Aorta (tissue), 5 donors: Measurements from ENCODE around the gene LMO4. TPM values are rescaled to one million over a fixed set of nuclear protein-coding genes. Genes with fewer than 3 reads are reported as not detected.

ENCODE experiments used
- ATAC-seq: fragments of 200-7000 bp; cut with Tn5 transposase; one replicate; pipeline ENCODE4 v1.9.1; 2022; ENCODE audit warnings: moderate library complexity; ENCODE audit not compliant: low FRiP score
- DNase-seq, 2 donors: peaks; one replicate each; pipeline ENCODE4 v3.0.0-alpha.2; 2020
- H3K27ac ChIP-seq, 2 donors: one replicate each; pipeline ENCODE4 v1.5.1; 2013; ENCODE audit warnings: low read length in 2 of 2, mild to moderate bottlenecking in 2 of 2, moderate library complexity in 2 of 2, control low read depth in 1 of 2, inconsistent platforms in 1 of 2, low read depth in 1 of 2
- H3K27me3 ChIP-seq, 2 donors: one replicate each; pipeline ENCODE4 v1.6.1; 2013; ENCODE audit warnings: control low read depth in 1 of 2, low read length in 1 of 2, mild to moderate bottlenecking in 1 of 2, moderate library complexity in 1 of 2; ENCODE audit not compliant: insufficient read depth in 2 of 2, control insufficient read depth in 1 of 2
- H3K36me3 ChIP-seq, 2 donors: one replicate each; pipeline ENCODE4 v1.6.1; 2013; ENCODE audit warnings: control low read depth in 1 of 2, low read length in 1 of 2, mild to moderate bottlenecking in 1 of 2; ENCODE audit not compliant: insufficient read depth in 2 of 2, control insufficient read depth in 1 of 2
- H3K4me1 ChIP-seq, 2 donors: one replicate each; pipeline ENCODE4 v1.6.1; 2013; ENCODE audit warnings: low read length in 2 of 2, control low read depth in 1 of 2, mild to moderate bottlenecking in 1 of 2, moderate library complexity in 1 of 2; ENCODE audit not compliant: insufficient read depth in 2 of 2, control insufficient read depth in 1 of 2
- H3K4me3 ChIP-seq, 2 donors: one replicate each; pipeline ENCODE4 v1.5.1; 2013; ENCODE audit warnings: low read length in 2 of 2, control low read depth in 1 of 2, mild to moderate bottlenecking in 1 of 2
- H3K9me3 ChIP-seq: one replicate; pipeline ENCODE4 v1.6.1; 2013; ENCODE audit warnings: mild to moderate bottlenecking, low read length; ENCODE audit not compliant: control insufficient read depth
- WGBS, 2 donors: extraction: QIAGEN DNeasy Blood & Tissue Kit; methylation state at CpG; one replicate each; pipeline ENCODE4 v1.1.7; 2013; 5-methylcytosine and 5-hydroxymethylcytosine counted together
- intact Hi-C, 2 donors: fragments of 100-400 bp; cut with DNase I; formaldehyde crosslinking; loops; one replicate each; pipeline versions ENCODE4 v1.14.2 to v1.15.0; 2022
- polyA plus RNA-seq, 2 donors: library from polyadenylated mRNA; stranded (reverse); fragments of 200-250 nt; gene quantifications; one replicate each; pipeline ENCODE4 v1.2.3, GENCODE V29; 2013
- total RNA-seq, 2 donors: library from RNA; stranded (reverse); fragmentation: NEBNext Ultra II Directional; extraction: Animal tissue kit (Norgen Biotek cat#: 25700); gene quantifications; one replicate each; pipeline ENCODE4 v1.2.1, GENCODE V29; 2021
- donor health status: healthy with polysubstance abuse.
- donor health status: Bipolar disorder and iron deficiency.
- donor health status: DM: no; HTN: no; CAD: no.
- donor health status: DM: no; HTN: no; CAD: no.
- donor health status: DM: yes; HTN: yes; CAD: no.

Gene LMO4
- total and polyA plus RNA-seq, 4 donors = 42.5 to 51.8 (median 48.1) TPM

DNA sequence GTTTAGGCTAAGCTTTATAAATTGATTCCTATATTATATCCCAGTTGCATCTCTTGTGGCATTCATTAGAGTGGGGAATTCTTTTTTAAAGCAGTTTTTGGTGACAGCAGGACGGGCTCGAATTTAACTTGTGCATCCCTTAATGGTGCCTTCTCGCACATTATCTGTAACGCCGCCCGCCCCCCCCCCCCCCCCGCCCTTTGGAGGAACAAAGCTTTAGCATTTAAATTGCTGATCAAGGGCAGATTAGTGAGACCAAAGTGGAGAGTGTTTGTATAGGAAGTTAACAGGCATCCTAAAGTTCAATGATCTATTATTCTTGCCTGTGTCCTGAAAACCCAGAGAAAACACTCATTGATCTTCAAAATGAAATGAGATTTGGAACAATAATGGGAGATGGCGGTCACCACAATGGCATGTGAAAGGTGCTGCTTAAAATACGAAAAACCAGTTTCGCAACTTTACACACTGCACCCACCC is 2.2 kb downstream of the LMO4 start:
- Histone ChIP-seq H3K27ac (peak overlapping the region; percentile 4 to 53), H3K4me1 (peaks cover 0 to 4% of the 10 kb centered on the region in 2 donors), H3K27me3 (no peaks in the 10 kb centered on the region), H3K36me3 (no peaks in the 10 kb centered on the region), H3K4me3 (peak overlapping the region; percentile 96), H3K9me3 (no peaks in the 10 kb centered on the region)
- no peak for DNase-seq
- ATAC-seq = no peak
- intact Hi-C loops = loop anchor here (10.0 kb wide), 3 partner anchors 164 to 1554 kb away; no protein-coding TSS in a partner anchor
- WGBS, 2 donors = 0 to 1% methylated on average over 7 to 10 of the region's 10 CpGs

DNA sequence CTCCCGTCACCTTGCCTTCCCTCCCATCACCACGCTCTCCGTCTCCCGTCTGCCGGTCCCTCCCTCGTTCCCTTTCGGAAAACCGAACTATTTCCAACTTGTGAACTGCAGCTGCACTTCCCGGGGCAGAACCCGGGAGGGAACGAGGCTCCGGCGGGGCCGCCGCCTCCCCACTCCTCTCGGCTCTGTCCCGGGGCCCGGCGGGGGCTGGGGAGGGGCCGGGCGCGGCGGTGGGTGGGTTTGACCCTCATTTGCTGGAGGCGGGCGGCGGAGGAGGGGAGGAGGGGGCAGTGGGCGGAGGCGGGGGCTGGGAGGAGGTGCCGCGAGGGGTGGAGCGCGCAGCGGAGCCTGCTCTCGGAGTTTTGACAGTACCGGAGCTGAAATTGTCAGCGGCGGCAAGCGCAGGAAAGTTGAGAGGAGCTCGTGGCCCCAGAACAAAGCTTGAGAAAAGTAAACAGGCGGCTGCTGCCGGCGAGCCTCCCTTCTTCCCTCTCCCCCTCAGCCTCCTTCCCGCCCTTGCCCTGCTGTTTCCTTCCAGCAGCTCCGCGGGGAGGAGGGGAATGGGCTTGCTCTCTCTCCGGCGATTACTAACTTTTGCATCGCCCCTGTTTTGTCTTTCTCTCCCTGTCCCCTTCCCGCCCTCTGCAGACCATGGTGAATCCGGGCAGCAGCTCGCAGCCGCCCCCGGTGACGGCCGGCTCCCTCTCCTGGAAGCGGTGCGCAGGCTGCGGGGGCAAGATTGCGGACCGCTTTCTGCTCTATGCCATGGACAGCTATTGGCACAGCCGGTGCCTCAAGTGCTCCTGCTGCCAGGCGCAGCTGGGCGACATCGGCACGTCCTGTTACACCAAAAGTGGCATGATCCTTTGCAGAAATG is 2.9 kb downstream of the LMO4 start:
- Histone ChIP-seq H3K27me3 (no peaks in the 10 kb centered on the region), H3K27ac (peak overlapping the region in 1 of 2 donors; percentile 70), H3K4me3 (peak overlapping the region; percentile 96), H3K9me3 (no peaks in the 10 kb centered on the region), H3K36me3 (no peaks in the 10 kb centered on the region), H3K4me1 (peaks cover 0 to 4% of the 10 kb centered on the region in 2 donors)
- intact Hi-C loops = loop anchor here (10.0 kb wide), 3 partner anchors 163 to 1553 kb away; no protein-coding TSS in a partner anchor
- WGBS, 2 donors = 1% methylated on average over 52 to 65 of the region's 65 CpGs
- ATAC-seq (peak; percentile 76), DNase-seq (peak; percentile 86 to 95)

DNA sequence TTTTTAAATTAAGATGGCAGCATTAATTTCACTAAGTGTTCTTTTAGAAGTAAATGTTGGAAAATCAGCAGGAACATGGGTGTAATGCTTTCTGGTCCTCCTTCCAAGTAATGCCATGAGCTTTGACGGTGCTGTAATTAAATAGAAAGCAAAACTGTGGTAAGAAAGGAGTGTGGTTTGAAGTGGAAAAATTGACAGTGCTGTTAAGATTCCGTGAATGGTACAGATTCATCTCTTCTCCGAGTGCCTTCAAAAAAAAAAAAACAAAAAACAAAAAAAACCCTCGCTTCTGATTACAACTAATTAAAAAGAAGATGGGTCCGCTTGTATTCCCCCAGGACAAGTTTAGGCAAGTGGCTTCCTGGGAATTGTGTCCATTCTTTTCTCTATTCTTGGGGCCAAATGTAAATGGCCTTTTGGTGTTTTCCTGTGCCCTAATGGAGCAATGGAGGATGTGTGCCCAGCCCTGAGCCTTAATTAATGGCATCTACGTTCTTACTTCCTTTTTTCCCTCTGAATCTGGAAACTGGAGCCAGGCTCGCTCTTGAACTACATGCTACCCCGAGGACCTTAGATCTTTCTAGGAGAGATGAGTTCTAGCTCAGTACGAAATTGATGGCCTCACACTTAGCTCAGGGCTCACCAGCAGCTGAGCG is 5.1 kb downstream of the LMO4 start:
- WGBS, 2 donors = 21 to 25% methylated on average over 10 of the region's 10 CpGs
- H3K4me1 ChIP-seq = peaks cover 0 to 16% of the 10 kb centered on the region in 2 donors
- H3K4me3 ChIP-seq = peak overlapping the region; percentile 85 to 86
- peak overlapping the region in 1 of 2 donors; percentile 57 for H3K27ac ChIP-seq
- intact Hi-C loops = loop anchor here (10.0 kb wide), 3 partner anchors 161 to 1551 kb away; no protein-coding TSS in a partner anchor
- no peaks in the 10 kb centered on the region for H3K9me3 ChIP-seq
- H3K36me3 ChIP-seq = no peaks in the 10 kb centered on the region
- ATAC-seq = no peak
- no peaks in the 10 kb centered on the region for H3K27me3 ChIP-seq
- no peak for DNase-seq

DNA sequence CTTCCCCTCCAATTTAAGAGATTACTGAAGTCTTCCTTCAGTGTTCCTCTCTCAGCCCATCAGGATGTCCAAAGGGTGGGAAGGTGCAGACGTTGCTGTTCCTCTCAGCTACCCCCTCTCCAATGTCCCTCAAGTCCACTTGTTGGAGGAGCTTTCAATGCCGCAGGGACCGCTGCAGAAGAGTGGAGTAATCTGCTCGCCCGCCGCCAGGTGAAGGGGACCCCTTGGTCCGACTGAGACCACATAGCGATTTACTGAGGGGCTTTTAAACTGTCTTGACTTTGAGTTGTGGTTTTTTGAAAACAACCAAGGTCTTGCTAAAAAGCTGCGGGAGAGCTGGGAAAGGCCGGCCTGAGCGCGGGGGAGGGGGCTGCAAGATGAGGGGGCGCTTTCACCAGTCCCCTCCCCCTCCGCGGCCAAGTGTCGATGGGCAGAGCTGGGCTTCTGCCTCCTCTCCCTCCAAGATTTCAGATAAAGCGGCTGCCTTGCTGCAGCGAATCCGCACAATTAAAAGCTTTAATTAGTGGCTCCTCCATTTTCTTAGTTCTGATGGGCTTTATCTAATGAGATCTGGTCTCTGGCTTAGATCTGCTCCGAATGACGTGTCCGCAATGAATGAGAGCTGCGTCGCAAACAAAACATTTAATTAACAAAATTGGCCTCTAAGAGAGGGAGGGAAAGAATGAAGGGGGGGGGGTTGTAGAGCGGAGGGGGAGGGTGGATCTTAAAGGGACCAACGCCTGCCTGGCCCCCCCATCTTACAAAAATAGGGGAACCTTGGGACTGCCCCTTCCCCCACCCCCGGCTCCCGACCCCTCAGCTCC is 5.9 kb downstream of the LMO4 start:
- Histone ChIP-seq H3K9me3 (no peaks in the 10 kb centered on the region), H3K4me3 (peak overlapping the region; percentile 85 to 86), H3K27me3 (no peaks in the 10 kb centered on the region), H3K36me3 (peaks cover 0 to under 1% of the 10 kb centered on the region in 2 donors), H3K4me1 (peaks cover 0 to 16% of the 10 kb centered on the region in 2 donors), H3K27ac (peak overlapping the region; percentile 37 to 52)
- ATAC-seq (no peak), DNase-seq (peak in 1 of 2 donors; percentile 52)
- intact Hi-C loops = loop anchor here (10.0 kb wide), 3 partner anchors 160 to 1550 kb away; no protein-coding TSS in a partner anchor
- 6% methylated on average over 28 of the region's 28 CpGs for WGBS, 2 donors

GRCh38 chr1:87335175-87335884 is 6.7 kb downstream of the LMO4 start:
- 1% methylated on average over 59 to 60 of the region's 60 CpGs for WGBS, 2 donors
- Histone ChIP-seq H3K4me1 (peaks cover 0 to 16% of the 10 kb centered on the region in 2 donors), H3K4me3 (peak overlapping the region; percentile 85 to 86), H3K27me3 (no peaks in the 10 kb centered on the region), H3K27ac (peak overlapping the region in 1 of 2 donors; percentile 52), H3K36me3 (peaks cover 0 to 2% of the 10 kb centered on the region in 2 donors), H3K9me3 (no peaks in the 10 kb centered on the region)
- intact Hi-C loops = loop anchor here (10.0 kb wide), 3 partner anchors 159 to 1549 kb away; no protein-coding TSS in a partner anchor
- ATAC-seq (peak; percentile 21), DNase-seq (peak; percentile 85 to 91)

- H3K4me1 ChIP-seq = peaks cover 0 to 16% of the 10 kb centered on the region in 2 donors
- no peaks in the 10 kb centered on the region for H3K9me3 ChIP-seq
- no peak overlapping the region for H3K27ac ChIP-seq
- H3K4me3 ChIP-seq = peak overlapping the region; percentile 56 to 85
- intact Hi-C loops = loop anchor here (10.0 kb wide), 3 partner anchors 158 to 1548 kb away; no protein-coding TSS in a partner anchor
- no peaks in the 10 kb centered on the region for H3K27me3 ChIP-seq
- H3K36me3 ChIP-seq = peaks cover 0 to 2% of the 10 kb centered on the region in 2 donors
- ATAC-seq (no peak), DNase-seq (no peak)
- 13 to 24% methylated on average over 10 of the region's 10 CpGs for WGBS, 2 donors
Measured at GRCh38 chr1:87336623-87337067, 8.0 kb downstream of the LMO4 start.

GRCh38 chr1:87337606-87338005 is 8.9 kb downstream of the LMO4 start:
- H3K4me1 ChIP-seq = peaks cover 0 to 16% of the 10 kb centered on the region in 2 donors
- no peak for ATAC-seq
- no peak overlapping the region for H3K27ac ChIP-seq
- no peak overlapping the region for H3K4me3 ChIP-seq
- 42 to 45% methylated on average over 5 of the region's 5 CpGs for WGBS, 2 donors
- intact Hi-C loops = loop anchor here (10.0 kb wide), 3 partner anchors 157 to 1547 kb away; no protein-coding TSS in a partner anchor
- no peak for DNase-seq
- peaks cover 0 to 2% of the 10 kb centered on the region in 2 donors for H3K36me3 ChIP-seq
- no peaks in the 10 kb centered on the region for H3K9me3 ChIP-seq
- no peaks in the 10 kb centered on the region for H3K27me3 ChIP-seq
